Ureter (tissue), 1 donor: ENCODE results near the gene POLR2C. TPM values are rescaled to one million over a fixed set of nuclear protein-coding genes. Genes with fewer than 3 reads are reported as not detected.

Experiments
- DNase-seq: peaks from one replicate; pipeline ENCODE4 v3.0.0-alpha.2; 2020; ENCODE audit warnings: low spot score
- total RNA-seq: library from RNA; stranded (reverse); gene quantifications from one replicate; pipeline ENCODE4 v1.2.4, GENCODE V29; 2023
- donor health status: DM: yes; HTN: yes; CAD: no.

POLR2C gene
- total RNA-seq, 1 donor from 2014 or later: 57.3 TPM

GRCh38 chr16:57502048-57502775, 39.7 kb downstream of the POLR2C start:
- DNase-seq: no peak

- DNase-seq: no peak
Observed at GRCh38 chr16:57503366-57503765, 40.9 kb downstream of the POLR2C start.

GRCh38 chr16:57504001-57504400, 41.5 kb downstream of the POLR2C start:
- DNase-seq: no peak

GRCh38 chr16:57504491-57504890, 42.0 kb downstream of the POLR2C start:
- no peak for DNase-seq

- no peak for DNase-seq
Observed at GRCh38 chr16:57505169-57505568, 42.7 kb downstream of the POLR2C start.

- DNase-seq: no peak
Observed at GRCh38 chr16:57507136-57508034, 44.9 kb downstream of the POLR2C start.

- no peak for DNase-seq
Observed at GRCh38 chr16:57508035-57508425, 45.6 kb downstream of the POLR2C start.

- no peak for DNase-seq
Observed at GRCh38 chr16:57509231-57509923, 46.9 kb downstream of the POLR2C start.

- DNase-seq: no peak
Observed at GRCh38 chr16:57510016-57510871, 47.8 kb downstream of the POLR2C start.

- DNase-seq: no peak
Observed at GRCh38 chr16:57512296-57513001, 50.0 kb downstream of the POLR2C start.

GRCh38 chr16:57513371-57514102, 51.1 kb downstream of the POLR2C start:
- peak; percentile 70 for DNase-seq

GRCh38 chr16:57514371-57514770, 51.9 kb downstream of the POLR2C start:
- DNase-seq: no peak

- no peak for DNase-seq
Observed at GRCh38 chr16:57514791-57515600, 52.5 kb downstream of the POLR2C start.

GRCh38 chr16:57516176-57516725, 53.8 kb downstream of the POLR2C start:
- no peak for DNase-seq

GRCh38 chr16:57516773-57517172, 54.3 kb downstream of the POLR2C start:
- no peak for DNase-seq

GRCh38 chr16:57517397-57518367, 55.2 kb downstream of the POLR2C start:
- no peak for DNase-seq

GRCh38 chr16:57518520-57518919, 56.0 kb downstream of the POLR2C start:
- no peak for DNase-seq

- no peak for DNase-seq
Observed at GRCh38 chr16:57518922-57519321, 56.4 kb downstream of the POLR2C start.
